HT-29 (cell line): ENCODE measurements around the gene OSBPL8. TPM values are rescaled to one million over a fixed set of nuclear protein-coding genes. Genes with fewer than 3 reads are reported as not detected.
"Not testable (repeated sequence)": the region's sequence is repeated elsewhere in the genome, so short reads cannot be mapped to it uniquely, and the experiment has no call there.

Source experiments
- DNase-seq: peaks from one replicate; pipeline ENCODE4 v3.0.0-alpha.2; 2015; ENCODE audit warnings: low spot score
- total RNA-seq: library from RNA; depleted of rRNA; stranded (reverse); fragments of >200 nt; shearing (Covaris generic); gene quantifications from 2 replicates; pipeline ENCODE4 v1.2.3, GENCODE V29; 2014

The OSBPL8 gene
- total RNA-seq, 1 experiment from 2014 or later, result 51.0 TPM

DNA sequence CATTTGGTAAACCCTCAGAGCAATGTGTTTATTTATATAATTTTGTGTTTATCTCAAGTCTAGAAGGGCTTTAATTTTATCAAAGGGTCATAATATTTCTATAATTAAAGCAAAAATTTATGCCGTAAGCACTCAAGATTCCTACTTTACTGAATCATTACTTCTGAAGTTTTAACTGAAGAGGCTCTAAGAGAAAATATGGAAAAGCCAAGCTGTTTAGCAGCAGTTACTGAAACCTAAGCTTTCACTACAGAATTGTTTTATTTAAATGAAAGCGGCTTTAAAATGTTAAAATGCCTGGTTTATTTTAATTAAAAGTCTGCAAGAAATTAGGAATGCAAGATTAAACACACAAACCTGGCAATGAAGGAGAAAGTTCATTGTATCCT lies 137.4 kb downstream of the OSBPL8 start:
- DNase-seq, result no peak

GRCh38 chr12:76421046-76421445 lies 138.5 kb downstream of the OSBPL8 start:
- no peak for DNase-seq

GRCh38 chr12:76420222-76420621 lies 139.3 kb downstream of the OSBPL8 start:
- no peak for DNase-seq

GRCh38 chr12:76417116-76417515 lies 142.5 kb downstream of the OSBPL8 start:
- no peak for DNase-seq

DNA sequence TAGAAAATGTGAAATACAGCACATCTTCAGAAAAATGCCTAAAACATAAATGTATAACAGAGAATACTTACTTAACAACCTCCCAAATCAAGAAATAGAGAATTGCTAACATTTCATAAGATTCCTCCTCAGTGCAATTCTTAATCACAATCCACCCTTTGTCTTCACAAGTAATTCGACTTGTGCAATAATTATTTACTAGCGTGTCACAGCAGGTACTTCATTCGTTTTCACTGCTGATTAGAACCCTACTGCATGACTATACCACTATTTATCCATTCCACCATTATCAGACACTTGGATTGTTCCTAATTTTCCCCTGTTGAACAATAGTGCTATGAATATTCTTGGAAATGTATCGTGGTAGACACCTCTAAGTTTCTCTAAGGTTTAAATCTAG lies 146.4 kb downstream of the OSBPL8 start:
- no peak for DNase-seq

DNA sequence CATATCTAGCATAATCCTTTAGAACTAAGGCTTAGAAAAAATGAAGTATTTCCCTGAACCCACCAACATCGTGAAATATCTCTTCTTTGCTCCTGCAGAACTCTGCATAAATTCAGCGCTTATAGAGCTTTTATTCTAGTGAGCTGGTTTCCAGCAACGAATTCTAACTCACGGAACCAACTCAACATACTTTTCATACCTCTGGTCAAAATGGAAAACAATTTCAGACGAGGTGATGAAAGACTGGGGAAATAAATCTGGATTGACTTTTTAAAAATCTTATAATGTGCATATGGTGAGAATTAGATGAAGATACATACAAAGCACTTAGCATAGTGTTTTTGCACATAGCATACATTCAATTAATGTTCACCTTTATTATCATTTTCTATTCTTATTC lies 148.8 kb downstream of the OSBPL8 start:
- no peak for DNase-seq

GRCh38 chr12:76410371-76410770 lies 149.2 kb downstream of the OSBPL8 start:
- DNase-seq, result no peak

DNA sequence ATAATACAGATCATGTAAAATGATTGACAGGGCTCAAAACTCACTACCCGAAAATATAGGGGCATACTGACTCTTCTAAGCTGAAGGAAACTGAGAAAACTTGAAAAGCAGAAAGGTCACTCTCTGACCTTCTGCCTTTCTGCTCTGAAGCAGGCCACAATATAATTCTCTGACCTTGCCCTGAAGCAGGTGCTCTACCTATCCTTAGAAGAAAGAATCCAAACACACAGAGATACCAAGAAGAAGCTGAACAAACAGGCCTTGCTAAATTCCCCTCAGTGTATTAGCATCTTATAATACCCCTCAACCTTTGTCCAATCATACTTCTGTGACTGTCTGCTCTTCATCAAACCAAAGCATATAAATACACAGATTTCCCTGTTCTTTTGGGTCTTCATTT lies 150.5 kb downstream of the OSBPL8 start:
- DNase-seq, result no peak

DNA sequence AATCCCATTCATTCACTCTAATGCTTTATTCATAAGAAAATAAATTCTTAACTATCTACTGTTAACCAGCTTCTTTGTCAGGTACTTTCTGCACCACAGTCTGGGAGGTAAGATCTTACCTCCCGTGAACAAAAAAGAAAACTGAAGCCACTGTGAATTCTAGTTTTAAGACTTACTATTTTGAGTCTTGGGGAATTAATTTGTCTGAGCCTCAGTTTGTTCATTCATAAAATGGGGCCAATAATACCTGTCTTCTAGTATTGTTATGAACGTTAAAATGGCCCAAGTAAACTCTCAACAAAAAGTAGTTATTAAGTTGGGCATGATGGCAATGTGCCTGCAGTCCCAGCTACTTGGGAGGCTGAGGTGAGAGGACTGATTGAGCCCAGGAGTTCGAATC lies 151.9 kb downstream of the OSBPL8 start:
- no peak for DNase-seq

DNA sequence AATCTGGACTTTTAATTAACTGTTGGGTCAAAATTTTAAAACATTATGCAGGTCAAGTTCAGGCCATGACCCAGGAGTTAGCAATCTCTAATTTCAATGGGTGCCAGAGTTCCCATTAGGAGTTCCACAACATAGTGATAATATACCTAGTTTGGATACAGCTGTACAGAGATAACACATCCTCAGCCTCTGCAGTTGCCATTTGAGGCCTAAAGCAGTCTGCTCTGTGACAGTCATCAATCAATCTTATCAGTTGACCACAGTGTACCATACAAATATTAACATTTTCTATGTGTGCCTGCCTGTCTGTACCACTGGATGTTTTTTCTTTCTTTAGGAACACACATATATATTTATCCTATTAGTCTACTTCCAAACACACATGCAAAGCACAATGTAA lies 157.3 kb downstream of the OSBPL8 start:
- no peak for DNase-seq

DNA sequence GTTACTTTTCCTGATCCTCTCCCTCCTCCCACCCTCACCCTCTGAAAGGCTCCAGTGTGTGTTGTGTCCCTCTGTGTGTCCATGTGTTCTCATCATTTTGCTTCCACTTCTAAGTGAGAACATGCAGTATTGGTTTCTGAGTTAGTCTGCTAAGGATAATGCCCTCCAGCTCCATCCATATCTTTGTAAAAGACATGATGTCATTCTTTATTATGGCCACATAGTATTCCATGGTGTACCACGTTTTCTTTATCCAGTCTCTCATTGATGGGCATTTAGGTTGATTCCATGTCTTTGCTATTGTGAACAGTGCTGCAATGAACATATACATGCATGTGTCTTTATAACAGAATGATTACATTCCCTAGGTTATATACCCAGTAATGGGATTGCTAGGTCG lies 159.4 kb downstream of the OSBPL8 start:
- no peak for DNase-seq

- DNase-seq, result no peak
Measured at GRCh38 chr12:76399040-76399439, 160.5 kb downstream of the OSBPL8 start.

DNA sequence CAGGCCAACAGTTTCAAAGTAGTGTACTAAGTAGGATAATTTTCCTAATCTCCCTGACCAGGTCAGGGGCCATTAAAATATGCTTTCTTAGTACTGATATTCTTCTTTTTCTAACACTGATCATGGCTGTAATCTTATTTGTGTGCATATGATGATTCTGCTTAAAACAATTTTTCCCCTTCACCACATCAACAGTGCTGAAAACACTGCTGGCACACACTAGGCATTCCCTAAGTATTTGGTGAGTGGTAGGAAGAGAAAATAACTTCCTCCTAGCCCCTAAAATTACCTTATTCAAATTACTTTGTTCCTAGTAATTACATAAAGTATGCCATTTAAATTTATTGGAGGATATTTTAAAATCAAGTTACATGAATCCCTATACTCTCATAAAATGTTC lies 161.5 kb downstream of the OSBPL8 start:
- DNase-seq, result no peak

- DNase-seq, result no peak
Measured at GRCh38 chr12:76391461-76391860, 168.1 kb downstream of the OSBPL8 start.

- DNase-seq, result no peak
Measured at GRCh38 chr12:76387614-76388013, 172.0 kb downstream of the OSBPL8 start.

DNA sequence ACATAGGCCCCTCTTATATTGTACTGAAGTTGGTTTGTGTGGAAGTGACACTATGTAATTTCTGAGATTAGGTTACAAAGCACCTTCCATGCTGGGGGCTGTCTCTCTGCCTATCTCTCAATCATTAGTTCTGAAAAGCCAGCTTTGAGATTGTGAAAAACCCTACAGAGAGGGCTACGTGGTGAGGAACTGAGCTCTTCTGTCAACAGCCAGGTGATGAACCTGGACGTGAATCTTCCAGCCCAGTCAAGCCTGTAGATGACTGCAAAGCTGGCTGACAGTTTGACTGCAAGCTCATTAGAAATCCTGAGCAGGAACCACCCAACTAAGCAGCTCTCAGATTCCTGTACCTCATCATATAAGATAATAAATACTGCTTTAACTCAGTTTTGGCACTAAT lies 175.0 kb downstream of the OSBPL8 start:
- no peak for DNase-seq

DNA sequence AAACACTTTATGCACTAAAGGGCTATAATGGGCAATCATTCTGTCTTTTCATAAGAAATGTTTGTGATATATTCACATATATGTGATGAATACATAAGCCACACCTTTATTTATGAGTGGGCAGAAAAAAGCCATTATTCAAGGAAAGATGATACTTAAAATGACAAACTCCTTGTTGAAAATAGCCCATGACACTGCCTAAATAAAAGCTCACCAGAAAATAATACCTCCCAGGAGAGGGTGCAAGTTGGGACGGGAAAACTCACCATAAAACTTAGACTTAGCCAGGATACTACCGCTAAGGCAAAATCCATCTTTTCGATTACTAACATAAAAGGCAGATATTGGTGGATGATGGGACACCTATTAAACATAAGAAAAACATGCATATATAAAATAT lies 175.6 kb downstream of the OSBPL8 start:
- DNase-seq, result no peak

GRCh38 chr12:76379261-76379660 lies 180.3 kb downstream of the OSBPL8 start:
- no peak for DNase-seq

DNA sequence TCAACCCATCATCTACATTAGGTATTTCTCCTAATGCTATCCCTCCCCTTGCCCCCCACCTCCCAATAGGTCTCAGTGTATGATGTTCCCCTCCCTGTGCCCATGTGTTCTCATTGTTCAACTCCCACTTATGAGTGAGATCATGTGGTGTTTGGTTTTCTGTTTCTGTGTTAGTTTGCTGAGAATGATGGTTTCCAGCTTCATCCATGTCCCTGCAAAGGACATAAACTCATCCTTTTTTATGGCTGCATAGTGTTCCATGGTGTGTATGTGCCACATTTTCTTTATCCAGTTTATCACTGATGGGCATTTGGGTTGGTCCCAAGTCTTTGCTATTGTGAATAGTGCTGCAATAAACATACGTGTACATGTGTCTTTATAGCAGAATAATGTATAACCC lies 182.7 kb downstream of the OSBPL8 start:
- not testable (repeated sequence) for DNase-seq

DNA sequence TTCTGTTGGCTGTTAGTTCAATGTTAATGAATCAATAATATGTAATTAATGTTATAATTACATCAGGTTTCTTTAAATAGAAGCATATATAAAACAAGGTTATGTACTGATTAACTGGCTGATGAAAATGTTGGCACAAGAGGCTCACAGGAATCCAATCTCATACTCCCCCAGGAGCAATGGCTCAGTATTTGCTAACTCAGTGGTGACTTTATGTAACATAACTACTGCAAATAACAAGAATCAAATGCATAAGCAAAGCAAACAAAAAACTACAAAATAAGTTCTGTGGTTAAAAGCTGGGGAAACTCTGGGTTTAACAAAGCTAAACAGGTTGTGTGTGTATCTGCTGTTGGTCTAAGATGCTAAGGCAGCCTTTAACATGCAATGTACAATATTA lies 183.6 kb downstream of the OSBPL8 start:
- DNase-seq, result no peak

GRCh38 chr12:76375470-76375869 lies 184.1 kb downstream of the OSBPL8 start:
- no peak for DNase-seq

GRCh38 chr12:76374386-76375020 lies 185.1 kb downstream of the OSBPL8 start:
- DNase-seq, result no peak

DNA sequence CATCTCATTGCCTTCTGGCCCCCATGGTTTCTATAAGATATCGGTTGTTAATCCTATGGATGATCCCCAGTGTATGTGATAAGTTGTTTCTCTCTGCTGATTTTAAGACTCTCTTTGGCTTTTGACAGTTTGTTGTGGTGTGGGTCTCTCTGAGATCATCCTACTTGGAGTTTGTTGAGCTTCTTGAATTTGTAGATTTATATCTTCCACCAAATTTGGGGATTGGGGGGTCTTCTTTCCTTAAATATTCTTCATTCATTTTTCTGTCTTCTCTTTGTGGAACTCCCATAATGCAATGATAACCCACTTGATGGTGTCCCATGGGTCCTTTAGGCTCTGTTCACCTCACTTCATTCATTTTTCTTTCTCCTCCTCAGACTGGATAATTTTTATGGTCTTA lies 191.3 kb downstream of the OSBPL8 start:
- DNase-seq, result no peak

- DNase-seq, result no peak
Measured at GRCh38 chr12:76366163-76366562, 193.4 kb downstream of the OSBPL8 start.
